BE2C (cell line): ENCODE measurements around the gene HLA-DQB1.

Source experiments
- DNase-seq: peaks from one replicate; pipeline ENCODE4 v3.0.0-alpha.2; 2020
- H3K27me3 ChIP-seq: fragments of 250-450 bp; sonication (Bioruptor Pico); 2 replicates; pipeline ENCODE4 v1.5.1; 2020; ENCODE audit warnings: mild to moderate bottlenecking
- H3K36me3 ChIP-seq: fragments of 250-450 bp; sonication (Bioruptor Pico); 2 replicates; pipeline ENCODE4 v1.5.1; 2020; ENCODE audit warnings: mild to moderate bottlenecking
- H3K4me1 ChIP-seq: fragments of 250-450 bp; sonication (Bioruptor Pico); 2 replicates; pipeline ENCODE4 v1.5.1; 2020
- H3K4me3 ChIP-seq: 2 replicates; pipeline ENCODE4 v1.5.1; 2011; ENCODE audit warnings: low read depth, low read length
- H3K9me3 ChIP-seq: fragments of 250-450 bp; sonication (Bioruptor Pico); 2 replicates; pipeline ENCODE4 v1.5.1; 2020
- TF ChIP-seq, protein P1 (sequence below): IDR thresholded peaks from 2 replicates; pipeline ENCODE4 v1.5.1; 2012; ENCODE audit warnings: mild to moderate bottlenecking, low read depth, low read length

Gene HLA-DQB1

GRCh38 chr6:32609731-32610640, 56.5 kb downstream of the HLA-DQB1 start:
- Histone ChIP-seq H3K9me3 (no peaks in the 10 kb centered on the region), H3K4me3 (no peak overlapping the region), H3K27me3 (peaks cover 5% of the 10 kb centered on the region; the same call in 1 of the 2 replicates), H3K36me3 (no peaks in the 10 kb centered on the region), H3K4me1 (no peaks in the 10 kb centered on the region)
- TF ChIP-seq, protein P1, sequence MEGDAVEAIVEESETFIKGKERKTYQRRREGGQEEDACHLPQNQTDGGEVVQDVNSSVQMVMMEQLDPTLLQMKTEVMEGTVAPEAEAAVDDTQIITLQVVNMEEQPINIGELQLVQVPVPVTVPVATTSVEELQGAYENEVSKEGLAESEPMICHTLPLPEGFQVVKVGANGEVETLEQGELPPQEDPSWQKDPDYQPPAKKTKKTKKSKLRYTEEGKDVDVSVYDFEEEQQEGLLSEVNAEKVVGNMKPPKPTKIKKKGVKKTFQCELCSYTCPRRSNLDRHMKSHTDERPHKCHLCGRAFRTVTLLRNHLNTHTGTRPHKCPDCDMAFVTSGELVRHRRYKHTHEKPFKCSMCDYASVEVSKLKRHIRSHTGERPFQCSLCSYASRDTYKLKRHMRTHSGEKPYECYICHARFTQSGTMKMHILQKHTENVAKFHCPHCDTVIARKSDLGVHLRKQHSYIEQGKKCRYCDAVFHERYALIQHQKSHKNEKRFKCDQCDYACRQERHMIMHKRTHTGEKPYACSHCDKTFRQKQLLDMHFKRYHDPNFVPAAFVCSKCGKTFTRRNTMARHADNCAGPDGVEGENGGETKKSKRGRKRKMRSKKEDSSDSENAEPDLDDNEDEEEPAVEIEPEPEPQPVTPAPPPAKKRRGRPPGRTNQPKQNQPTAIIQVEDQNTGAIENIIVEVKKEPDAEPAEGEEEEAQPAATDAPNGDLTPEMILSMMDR: no peak
- peak; percentile 34 for DNase-seq
